Activated B cell treated with CpG ODN at 0.5 μM for 24 hours (primary cell): ENCODE results near the gene SVOP. TPM values are rescaled to one million over a fixed set of nuclear protein-coding genes. Genes with fewer than 3 reads are reported as not detected.

Experiments
- ATAC-seq: fragments of 200-7000 bp; cut with Tn5 transposase; one replicate; pipeline ENCODE4 v1.10.0; 2021; ENCODE audit warnings: low read depth, mild to moderate bottlenecking, moderate library complexity
- CTCF ChIA-PET: fragments of 350-600 bp; sonication (Branson Sonifier 250); formaldehyde crosslinking; loops from one replicate; lab custom pipeline; 2021; ENCODE audit warnings: antibody characterized with exemption; lab: Charles Lee
- POLR2A ChIA-PET: fragments of 350-600 bp; sonication (Branson Sonifier 250); formaldehyde crosslinking; loops from one replicate; lab custom pipeline; 2021; ENCODE audit warnings: antibody characterized with exemption; lab: Charles Lee
- DNase-seq: peaks from one replicate; pipeline ENCODE4 v3.0.0; 2022
- H3K27ac Mint-ChIP-seq: one replicate; pipeline ENCODE4 v1.8.0; 2020; ENCODE audit warnings: mixed read lengths
- H3K27me3 Mint-ChIP-seq: one replicate; pipeline ENCODE4 v1.8.0; 2021; ENCODE audit warnings: mixed read lengths
- H3K36me3 Mint-ChIP-seq: one replicate; pipeline ENCODE4 v1.8.0; 2021; ENCODE audit warnings: low read depth, mixed read lengths
- H3K4me1 Mint-ChIP-seq: one replicate; pipeline ENCODE4 v1.8.0; 2021; ENCODE audit warnings: mixed read lengths
- H3K4me3 Mint-ChIP-seq: one replicate; pipeline ENCODE4 v1.8.0; 2020; ENCODE audit warnings: mild to moderate bottlenecking, mixed read lengths
- H3K9me3 Mint-ChIP-seq: one replicate; pipeline ENCODE4 v1.8.0; 2020; ENCODE audit warnings: mixed read lengths
- intact Hi-C: fragments of 100-400 bp; cut with micrococcal nuclease; formaldehyde crosslinking; loops from one replicate; pipeline ENCODE4 v1.15.1; 2024
- total RNA-seq: library from RNA; stranded (reverse); gene quantifications from 2 replicates; pipeline ENCODE4 v1.2.3, GENCODE V29; 2022
- TF ChIP-seq, protein P1 (sequence below): fragments of 200-600 bp; IDR thresholded peaks from one replicate; pipeline ENCODE4 v1.8.0; 2022; ENCODE audit warnings: antibody characterized with exemption, mild to moderate bottlenecking

The SVOP gene
- total RNA-seq, 1 donor from 2014 or later, result not detected

DNA sequence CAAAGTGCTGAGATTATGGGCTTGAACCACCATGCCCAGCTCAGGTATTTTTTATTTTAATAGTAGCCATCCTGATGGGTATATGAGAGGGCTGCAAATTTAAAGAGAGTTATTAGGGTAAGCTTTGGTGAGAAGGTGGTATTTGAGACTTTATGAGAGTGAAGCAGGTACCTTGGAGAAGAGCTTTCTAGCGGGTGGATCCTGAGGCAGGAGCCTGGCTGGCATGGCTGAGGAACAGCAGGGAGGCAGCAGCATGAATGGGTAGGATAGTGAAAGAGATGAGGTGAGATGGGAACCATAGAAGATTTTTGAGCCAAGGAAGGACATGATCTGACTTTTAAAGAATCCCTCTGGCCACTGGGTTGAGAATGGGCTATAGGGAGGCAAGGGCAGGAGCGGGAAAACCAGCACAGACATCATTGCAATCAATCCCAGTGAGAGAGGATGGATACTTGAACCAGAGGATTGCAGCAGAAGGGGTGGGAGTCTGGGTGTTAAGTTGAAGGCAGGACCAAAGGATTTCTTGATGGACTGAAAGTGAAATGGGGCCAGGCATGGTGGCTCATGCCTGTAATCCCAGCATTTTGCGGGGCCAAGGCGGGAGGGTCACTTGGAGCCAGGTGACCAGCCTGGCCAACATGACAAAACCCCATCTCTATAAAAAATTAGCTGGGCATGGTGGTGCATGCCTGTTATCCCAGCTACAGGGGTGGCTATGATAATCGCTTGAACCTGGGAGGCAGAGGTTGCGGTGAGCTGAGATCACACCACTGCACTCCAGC, 5.7 kb downstream of the SVOP start:
- intact Hi-C loops, result no loop called here
- ATAC-seq (no peak), DNase-seq (no peak)
- Mint-ChIP-seq H3K4me1 (no peaks in the 10 kb centered on the region), H3K9me3 (no peaks in the 10 kb centered on the region), H3K27me3 (peaks cover 29% of the 10 kb centered on the region), H3K4me3 (no peak overlapping the region), H3K27ac (no peak overlapping the region), H3K36me3 (no peaks in the 10 kb centered on the region)
- TF ChIP-seq, protein P1, sequence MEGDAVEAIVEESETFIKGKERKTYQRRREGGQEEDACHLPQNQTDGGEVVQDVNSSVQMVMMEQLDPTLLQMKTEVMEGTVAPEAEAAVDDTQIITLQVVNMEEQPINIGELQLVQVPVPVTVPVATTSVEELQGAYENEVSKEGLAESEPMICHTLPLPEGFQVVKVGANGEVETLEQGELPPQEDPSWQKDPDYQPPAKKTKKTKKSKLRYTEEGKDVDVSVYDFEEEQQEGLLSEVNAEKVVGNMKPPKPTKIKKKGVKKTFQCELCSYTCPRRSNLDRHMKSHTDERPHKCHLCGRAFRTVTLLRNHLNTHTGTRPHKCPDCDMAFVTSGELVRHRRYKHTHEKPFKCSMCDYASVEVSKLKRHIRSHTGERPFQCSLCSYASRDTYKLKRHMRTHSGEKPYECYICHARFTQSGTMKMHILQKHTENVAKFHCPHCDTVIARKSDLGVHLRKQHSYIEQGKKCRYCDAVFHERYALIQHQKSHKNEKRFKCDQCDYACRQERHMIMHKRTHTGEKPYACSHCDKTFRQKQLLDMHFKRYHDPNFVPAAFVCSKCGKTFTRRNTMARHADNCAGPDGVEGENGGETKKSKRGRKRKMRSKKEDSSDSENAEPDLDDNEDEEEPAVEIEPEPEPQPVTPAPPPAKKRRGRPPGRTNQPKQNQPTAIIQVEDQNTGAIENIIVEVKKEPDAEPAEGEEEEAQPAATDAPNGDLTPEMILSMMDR, result no peak
- ChIA-PET CTCF (no interaction called here), POLR2A (no interaction called here)

DNA sequence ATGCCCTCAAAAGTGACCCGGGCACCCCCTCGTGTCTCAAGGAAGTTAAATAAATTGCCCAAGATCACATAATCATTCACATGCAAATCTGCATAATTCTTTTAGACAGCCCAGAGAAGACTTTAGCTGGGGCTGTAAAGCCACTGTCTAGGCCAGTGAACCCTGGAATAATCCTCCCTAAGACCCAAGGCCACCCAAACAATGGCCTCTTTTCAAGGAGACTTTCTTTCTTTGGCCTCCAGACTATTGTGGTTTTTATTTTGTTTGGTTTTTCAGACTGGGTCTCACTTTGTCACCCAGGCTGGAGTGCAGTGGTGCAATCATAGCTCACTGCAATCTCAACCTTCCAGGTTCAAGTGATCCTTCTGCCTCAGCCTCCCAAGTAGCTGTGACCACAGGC, 10.6 kb downstream of the SVOP start:
- ChIA-PET POLR2A (no interaction called here), CTCF (no interaction called here)
- ATAC-seq (no peak), DNase-seq (no peak)
- TF ChIP-seq, protein P1, result no peak
- no peaks in the 10 kb centered on the region for H3K4me1 Mint-ChIP-seq
- no peaks in the 10 kb centered on the region for H3K9me3 Mint-ChIP-seq
- no peaks in the 10 kb centered on the region for H3K36me3 Mint-ChIP-seq
- H3K27ac Mint-ChIP-seq, result no peak overlapping the region
- H3K4me3 Mint-ChIP-seq, result no peak overlapping the region
- H3K27me3 Mint-ChIP-seq, result peaks cover 25% of the 10 kb centered on the region
- intact Hi-C loops, result no loop called here

DNA sequence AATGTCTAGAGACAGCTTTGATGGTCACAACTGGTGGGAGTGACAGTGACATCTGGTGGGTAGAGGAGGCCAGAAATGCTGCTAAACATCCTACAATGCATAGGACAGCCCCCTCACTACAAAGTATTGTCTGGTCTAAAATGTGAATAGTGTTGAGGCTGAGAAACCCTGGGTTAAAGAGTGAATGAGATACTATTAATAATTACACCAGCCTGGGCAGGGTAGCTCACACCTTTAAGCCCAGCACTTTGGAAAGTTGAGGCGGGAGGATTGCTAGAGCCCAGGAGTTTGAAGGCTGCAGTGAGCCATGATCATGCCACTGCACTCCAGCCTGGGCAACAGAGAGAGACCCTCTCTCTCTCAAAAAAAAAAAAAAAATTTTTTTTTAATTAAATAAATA, 11.1 kb downstream of the SVOP start:
- Mint-ChIP-seq H3K36me3 (no peaks in the 10 kb centered on the region), H3K4me3 (no peak overlapping the region), H3K9me3 (no peaks in the 10 kb centered on the region), H3K27me3 (peaks cover 25% of the 10 kb centered on the region), H3K27ac (no peak overlapping the region), H3K4me1 (no peaks in the 10 kb centered on the region)
- intact Hi-C loops, result no loop called here
- POLR2A ChIA-PET, result no interaction called here
- no peak for DNase-seq
- CTCF ChIA-PET, result no interaction called here
- no peak for ATAC-seq
- TF ChIP-seq, protein P1, result no peak

DNA sequence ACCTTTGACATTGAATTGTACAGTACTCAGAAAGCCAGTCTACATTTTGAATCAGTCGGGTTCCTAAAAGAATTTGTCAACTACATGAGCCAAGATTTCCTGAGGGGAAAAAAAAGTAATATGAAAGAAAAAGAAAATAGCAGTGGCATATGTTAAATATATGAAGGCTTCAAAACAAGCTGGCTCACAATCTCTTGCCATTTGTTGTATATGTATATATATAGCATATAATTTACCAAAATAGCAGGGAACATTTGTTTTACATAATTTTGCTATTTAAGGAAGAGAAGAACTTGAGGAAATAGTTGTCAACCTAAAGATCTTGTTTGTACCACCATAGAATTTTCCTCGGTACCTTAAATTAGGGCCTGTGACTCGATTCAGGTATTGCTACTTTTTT, 16.9 kb downstream of the SVOP start:
- no peak for ATAC-seq
- intact Hi-C loops, result no loop called here
- CTCF ChIA-PET, result no interaction called here
- H3K27me3 Mint-ChIP-seq, result peaks cover 19% of the 10 kb centered on the region
- no peaks in the 10 kb centered on the region for H3K9me3 Mint-ChIP-seq
- H3K27ac Mint-ChIP-seq, result no peak overlapping the region
- TF ChIP-seq, protein P1, result no peak
- H3K36me3 Mint-ChIP-seq, result no peaks in the 10 kb centered on the region
- no peaks in the 10 kb centered on the region for H3K4me1 Mint-ChIP-seq
- no peak overlapping the region for H3K4me3 Mint-ChIP-seq
- DNase-seq, result no peak
- POLR2A ChIA-PET, result interaction anchor here (0.7 kb wide), 1 partner anchor 10 kb away, joined by 3 read pairs; no protein-coding TSS in a partner anchor

DNA sequence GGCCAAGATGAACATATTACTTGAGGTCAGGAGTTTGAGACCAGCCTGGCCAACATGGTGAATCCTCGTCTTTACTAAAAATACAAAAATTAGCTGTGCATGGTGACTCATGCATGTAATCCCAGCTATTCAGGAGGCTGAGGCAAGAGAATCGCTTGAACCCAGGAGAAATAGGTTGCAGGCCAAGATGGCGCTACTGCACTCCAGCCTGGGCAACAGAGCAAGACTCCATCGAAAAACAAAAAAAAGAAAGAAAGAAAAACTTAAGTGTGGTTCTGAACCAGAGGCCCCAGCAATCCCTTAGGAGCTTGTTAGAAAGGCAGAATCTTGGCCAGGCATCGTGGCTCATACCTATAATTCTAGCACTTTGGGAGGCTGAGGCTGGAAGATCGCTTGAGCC, 24.5 kb downstream of the SVOP start:
- CTCF ChIA-PET, result no interaction called here
- POLR2A ChIA-PET, result no interaction called here
- Mint-ChIP-seq H3K4me1 (no peaks in the 10 kb centered on the region), H3K4me3 (no peak overlapping the region), H3K27me3 (peaks cover 12% of the 10 kb centered on the region), H3K9me3 (no peaks in the 10 kb centered on the region), H3K27ac (no peak overlapping the region), H3K36me3 (no peaks in the 10 kb centered on the region)
- intact Hi-C loops, result no loop called here
- no peak for ATAC-seq
- DNase-seq, result no peak
- TF ChIP-seq, protein P1, result no peak
